ENCODE measurements around the gene EFHC1.

Gene EFHC1

DNA sequence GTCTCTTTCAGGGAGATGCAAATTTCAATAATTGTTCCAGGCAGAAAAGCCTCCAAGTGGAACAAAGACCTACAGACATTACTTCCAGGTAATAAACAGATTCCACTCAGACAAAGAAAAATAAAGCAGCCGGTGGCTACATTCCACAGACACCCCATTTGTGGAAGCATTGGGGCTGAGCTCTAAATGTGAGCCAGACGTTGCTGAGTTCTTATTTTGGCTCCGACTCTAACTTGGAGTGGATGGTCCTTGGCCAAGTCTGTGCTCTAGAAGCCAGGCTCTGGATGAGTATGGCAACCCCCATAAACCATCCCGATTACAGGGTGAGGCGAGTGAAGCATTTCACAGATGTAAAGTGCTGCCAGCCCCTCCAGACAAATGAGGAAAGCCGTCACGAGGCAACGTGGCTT lies 150.2 kb downstream of the EFHC1 start:
- H3K4me1 ChIP-seq (ENCODE audit: control insufficient read depth in 2 of 2, insufficient read depth in 1 of 2, low read depth in 1 of 2, low read length in 2 of 2): peaks cover 30 to 35% of the 10 kb centered on the region in 2 donors
- H2BK120ac ChIP-seq (ENCODE audit: low read depth, low read length): no peak overlapping the region
- WGBS, 2 donors (ENCODE audit: extremely low coverage in 2 of 2, insufficient read length in 2 of 2, insufficient replicate concordance in 1 of 2): no CpG with 5 or more reads among the region's 8 CpGs
- no peak for DNase-seq (ENCODE audit: low spot score)
- H2AK5ac ChIP-seq (ENCODE audit: low read depth, low read length): no peak overlapping the region
- no peak overlapping the region for H3K4ac ChIP-seq (ENCODE audit: low read length)
- no peak overlapping the region for H3K23ac ChIP-seq (ENCODE audit: low read depth, low read length, poor library complexity)
- H2BK15ac ChIP-seq (ENCODE audit: low read length): no peak overlapping the region
- H3K36me3 ChIP-seq (replicated peaks in 1 of 2; ENCODE audit: control insufficient read depth in 2 of 2, insufficient read depth in 2 of 2, low read length in 2 of 2): no peaks in the 10 kb centered on the region
- H3K4me2 ChIP-seq (ENCODE audit: insufficient read depth, low read length, poor library complexity, severe bottlenecking): no peak overlapping the region
- peaks cover 2% of the 10 kb centered on the region for H3K79me1 ChIP-seq (ENCODE audit: low read depth, low read length)
- H3K4me3 ChIP-seq (ENCODE audit: low read length in 2 of 2): no peak overlapping the region
- no peak overlapping the region for H4K8ac ChIP-seq (ENCODE audit: low read depth, low read length)
- no peaks in the 10 kb centered on the region for H3K9me3 ChIP-seq (replicated peaks in 1 of 2; ENCODE audit: control insufficient read depth in 2 of 2, insufficient read depth in 1 of 2, low read depth in 1 of 2, low read length in 2 of 2)
- H3K9ac ChIP-seq (ENCODE audit: low read depth, low read length, poor library complexity): no peak overlapping the region
- no peak overlapping the region for H3K27ac ChIP-seq (replicated peaks; ENCODE audit: low read length)
- peak overlapping the region; percentile 60 for H3K18ac ChIP-seq (ENCODE audit: low read length)
- no peak overlapping the region for H2BK12ac ChIP-seq (ENCODE audit: low read length)
- H3K14ac ChIP-seq (ENCODE audit: low read length): no peak overlapping the region
- no peaks in the 10 kb centered on the region for H3K27me3 ChIP-seq (ENCODE audit: control insufficient read depth in 3 of 3, insufficient read depth in 3 of 3, low read depth in 1 of 3, low read length in 3 of 3)
- no peak overlapping the region for H4K91ac ChIP-seq (ENCODE audit: low read depth, low read length, poor library complexity)
- H2BK5ac ChIP-seq (ENCODE audit: low read length): no peak overlapping the region
- no peak overlapping the region for H2AFZ ChIP-seq (ENCODE audit: low read length)

- Histone ChIP-seq H4K8ac (ENCODE audit: low read depth, low read length) (no peak overlapping the region), H2AFZ (ENCODE audit: low read length) (no peak overlapping the region), H3K4ac (ENCODE audit: low read length) (no peak overlapping the region), H3K4me3 (ENCODE audit: low read length in 2 of 2) (no peak overlapping the region), H2BK12ac (ENCODE audit: low read length) (no peak overlapping the region), H3K9me3 (replicated peaks in 1 of 2; ENCODE audit: control insufficient read depth in 2 of 2, insufficient read depth in 1 of 2, low read depth in 1 of 2, low read length in 2 of 2) (peaks cover 0 to 2% of the 10 kb centered on the region in 2 donors), H3K23ac (ENCODE audit: low read depth, low read length, poor library complexity) (no peak overlapping the region), H3K36me3 (replicated peaks in 1 of 2; ENCODE audit: control insufficient read depth in 2 of 2, insufficient read depth in 2 of 2, low read length in 2 of 2) (no peaks in the 10 kb centered on the region), H3K79me1 (ENCODE audit: low read depth, low read length) (peaks cover 2% of the 10 kb centered on the region), H2BK15ac (ENCODE audit: low read length) (no peak overlapping the region), H2BK120ac (ENCODE audit: low read depth, low read length) (no peak overlapping the region), H3K27ac (replicated peaks; ENCODE audit: low read length) (no peak overlapping the region), H3K27me3 (ENCODE audit: control insufficient read depth in 3 of 3, insufficient read depth in 3 of 3, low read depth in 1 of 3, low read length in 3 of 3) (no peaks in the 10 kb centered on the region), H3K14ac (ENCODE audit: low read length) (no peak overlapping the region), H4K91ac (ENCODE audit: low read depth, low read length, poor library complexity) (no peak overlapping the region), H2AK5ac (ENCODE audit: low read depth, low read length) (no peak overlapping the region), H3K4me1 (ENCODE audit: control insufficient read depth in 2 of 2, insufficient read depth in 1 of 2, low read depth in 1 of 2, low read length in 2 of 2) (peaks cover 38 to 39% of the 10 kb centered on the region in 2 donors), H3K18ac (ENCODE audit: low read length) (no peak overlapping the region), H2BK5ac (ENCODE audit: low read length) (no peak overlapping the region), H3K9ac (ENCODE audit: low read depth, low read length, poor library complexity) (no peak overlapping the region), H3K4me2 (ENCODE audit: insufficient read depth, low read length, poor library complexity, severe bottlenecking) (no peak overlapping the region)
- no peak for DNase-seq (ENCODE audit: low spot score)
- no CpG with 5 or more reads among the region's 10 CpGs for WGBS, 2 donors (ENCODE audit: extremely low coverage in 2 of 2, insufficient read length in 2 of 2, insufficient replicate concordance in 1 of 2)
Observed at GRCh38 chr6:52571099-52571755, 151.1 kb downstream of the EFHC1 start.

DNA sequence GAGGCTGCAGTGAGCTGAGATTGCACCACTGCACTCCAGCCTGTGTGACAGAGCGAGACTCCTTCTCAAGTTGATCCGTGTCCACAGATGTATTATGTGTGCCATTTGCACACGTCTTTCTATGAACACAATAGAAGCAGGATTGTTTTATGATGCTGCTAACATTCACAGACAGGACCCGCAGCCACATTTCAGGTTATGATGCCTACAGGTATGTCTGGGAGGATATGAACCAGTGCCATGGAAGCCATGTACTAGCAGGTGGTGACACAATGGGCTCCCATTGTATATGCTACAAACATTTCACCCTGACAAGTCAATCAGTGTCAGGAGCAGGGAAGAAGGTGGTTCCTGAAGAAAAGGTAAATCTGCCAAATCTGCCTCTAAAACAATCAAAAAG lies 152.4 kb downstream of the EFHC1 start:
- Histone ChIP-seq H3K14ac (ENCODE audit: low read length) (no peak overlapping the region), H2BK15ac (ENCODE audit: low read length) (no peak overlapping the region), H3K9me3 (replicated peaks in 1 of 2; ENCODE audit: control insufficient read depth in 2 of 2, insufficient read depth in 1 of 2, low read depth in 1 of 2, low read length in 2 of 2) (peaks cover 0 to 2% of the 10 kb centered on the region in 2 donors), H3K36me3 (replicated peaks in 1 of 2; ENCODE audit: control insufficient read depth in 2 of 2, insufficient read depth in 2 of 2, low read length in 2 of 2) (no peaks in the 10 kb centered on the region), H3K4me3 (ENCODE audit: low read length in 2 of 2) (no peak overlapping the region), H2BK12ac (ENCODE audit: low read length) (no peak overlapping the region), H3K27me3 (ENCODE audit: control insufficient read depth in 3 of 3, insufficient read depth in 3 of 3, low read depth in 1 of 3, low read length in 3 of 3) (no peaks in the 10 kb centered on the region), H3K79me1 (ENCODE audit: low read depth, low read length) (peaks cover 2% of the 10 kb centered on the region), H3K4me1 (ENCODE audit: control insufficient read depth in 2 of 2, insufficient read depth in 1 of 2, low read depth in 1 of 2, low read length in 2 of 2) (peaks cover 36 to 41% of the 10 kb centered on the region in 2 donors), H3K4ac (ENCODE audit: low read length) (no peak overlapping the region), H4K8ac (ENCODE audit: low read depth, low read length) (no peak overlapping the region), H3K23ac (ENCODE audit: low read depth, low read length, poor library complexity) (no peak overlapping the region), H2AFZ (ENCODE audit: low read length) (no peak overlapping the region), H2BK5ac (ENCODE audit: low read length) (no peak overlapping the region), H2AK5ac (ENCODE audit: low read depth, low read length) (no peak overlapping the region), H2BK120ac (ENCODE audit: low read depth, low read length) (no peak overlapping the region), H4K91ac (ENCODE audit: low read depth, low read length, poor library complexity) (no peak overlapping the region), H3K18ac (ENCODE audit: low read length) (no peak overlapping the region), H3K9ac (ENCODE audit: low read depth, low read length, poor library complexity) (no peak overlapping the region), H3K27ac (replicated peaks; ENCODE audit: low read length) (no peak overlapping the region), H3K4me2 (ENCODE audit: insufficient read depth, low read length, poor library complexity, severe bottlenecking) (no peak overlapping the region)
- DNase-seq (ENCODE audit: low spot score): no peak
- WGBS, 2 donors (ENCODE audit: extremely low coverage in 2 of 2, insufficient read length in 2 of 2, insufficient replicate concordance in 1 of 2): no CpG with 5 or more reads among the region's 4 CpGs

DNA sequence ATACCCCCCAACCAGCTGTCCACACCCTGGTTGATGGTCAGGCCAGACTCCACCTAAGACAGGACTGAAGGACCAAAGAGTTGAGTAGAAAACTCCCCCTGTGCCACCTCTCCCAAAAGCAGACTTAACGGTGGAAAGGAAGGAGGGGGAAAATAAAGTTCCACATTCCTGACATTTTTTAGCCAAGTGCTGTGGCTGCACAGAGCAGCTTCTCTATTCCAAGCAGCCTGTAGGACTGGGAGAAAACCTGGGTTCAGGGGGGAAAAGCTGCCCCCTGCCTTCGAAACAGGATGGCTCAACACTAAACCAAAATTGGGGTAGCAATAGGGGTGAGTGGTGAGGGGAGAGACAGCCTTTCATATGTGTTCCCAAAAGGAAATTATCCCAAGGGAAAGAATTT lies 153.2 kb downstream of the EFHC1 start:
- H3K9ac ChIP-seq (ENCODE audit: low read depth, low read length, poor library complexity): no peak overlapping the region
- no peak overlapping the region for H4K8ac ChIP-seq (ENCODE audit: low read depth, low read length)
- H2BK120ac ChIP-seq (ENCODE audit: low read depth, low read length): peak overlapping the region; percentile 14
- WGBS, 2 donors (ENCODE audit: extremely low coverage in 2 of 2, insufficient read length in 2 of 2, insufficient replicate concordance in 1 of 2): no CpG with 5 or more reads among the region's 2 CpGs
- H2AK5ac ChIP-seq (ENCODE audit: low read depth, low read length): no peak overlapping the region
- peak overlapping the region; percentile 29 for H3K4me2 ChIP-seq (ENCODE audit: insufficient read depth, low read length, poor library complexity, severe bottlenecking)
- H3K4me3 ChIP-seq (ENCODE audit: low read length in 2 of 2): no peak overlapping the region
- H3K79me1 ChIP-seq (ENCODE audit: low read depth, low read length): peaks cover 2% of the 10 kb centered on the region
- peak overlapping the region; percentile 6 for H3K18ac ChIP-seq (ENCODE audit: low read length)
- no peak overlapping the region for H2AFZ ChIP-seq (ENCODE audit: low read length)
- no peaks in the 10 kb centered on the region for H3K27me3 ChIP-seq (ENCODE audit: control insufficient read depth in 3 of 3, insufficient read depth in 3 of 3, low read depth in 1 of 3, low read length in 3 of 3)
- DNase-seq (ENCODE audit: low spot score): peak; percentile 63
- H3K23ac ChIP-seq (ENCODE audit: low read depth, low read length, poor library complexity): no peak overlapping the region
- H3K9me3 ChIP-seq (replicated peaks in 1 of 2; ENCODE audit: control insufficient read depth in 2 of 2, insufficient read depth in 1 of 2, low read depth in 1 of 2, low read length in 2 of 2): peaks cover 0 to 2% of the 10 kb centered on the region in 2 donors
- H3K4me1 ChIP-seq (ENCODE audit: control insufficient read depth in 2 of 2, insufficient read depth in 1 of 2, low read depth in 1 of 2, low read length in 2 of 2): peaks cover 36 to 39% of the 10 kb centered on the region in 2 donors
- H3K36me3 ChIP-seq (replicated peaks in 1 of 2; ENCODE audit: control insufficient read depth in 2 of 2, insufficient read depth in 2 of 2, low read length in 2 of 2): no peaks in the 10 kb centered on the region
- H2BK12ac ChIP-seq (ENCODE audit: low read length): no peak overlapping the region
- no peak overlapping the region for H3K4ac ChIP-seq (ENCODE audit: low read length)
- no peak overlapping the region for H3K14ac ChIP-seq (ENCODE audit: low read length)
- peak overlapping the region; percentile 64 for H3K27ac ChIP-seq (replicated peaks; ENCODE audit: low read length)
- no peak overlapping the region for H2BK5ac ChIP-seq (ENCODE audit: low read length)
- no peak overlapping the region for H4K91ac ChIP-seq (ENCODE audit: low read depth, low read length, poor library complexity)
- no peak overlapping the region for H2BK15ac ChIP-seq (ENCODE audit: low read length)
